ENCODE data around the gene DNAH6.

Gene DNAH6

DNA sequence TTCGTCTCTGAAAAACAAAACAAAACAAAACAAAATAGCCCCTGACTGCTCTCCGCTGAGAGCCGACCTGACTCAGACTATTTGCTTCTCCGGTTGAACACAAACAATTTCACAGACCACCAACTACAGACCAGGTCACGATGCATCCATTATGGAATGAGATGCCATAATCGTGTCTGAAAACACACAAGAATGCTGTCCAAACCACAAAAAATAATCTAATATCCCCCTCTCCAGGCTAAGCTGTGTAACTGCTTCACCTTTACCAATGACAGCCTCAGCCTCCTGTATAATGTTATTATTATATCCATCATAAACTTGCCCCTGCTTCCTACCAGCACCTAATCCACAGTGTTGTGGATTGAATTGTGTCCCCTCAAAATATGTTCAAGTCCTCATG is 114.7 kb downstream of the DNAH6 start:
- no peak for DNase-seq

DNA sequence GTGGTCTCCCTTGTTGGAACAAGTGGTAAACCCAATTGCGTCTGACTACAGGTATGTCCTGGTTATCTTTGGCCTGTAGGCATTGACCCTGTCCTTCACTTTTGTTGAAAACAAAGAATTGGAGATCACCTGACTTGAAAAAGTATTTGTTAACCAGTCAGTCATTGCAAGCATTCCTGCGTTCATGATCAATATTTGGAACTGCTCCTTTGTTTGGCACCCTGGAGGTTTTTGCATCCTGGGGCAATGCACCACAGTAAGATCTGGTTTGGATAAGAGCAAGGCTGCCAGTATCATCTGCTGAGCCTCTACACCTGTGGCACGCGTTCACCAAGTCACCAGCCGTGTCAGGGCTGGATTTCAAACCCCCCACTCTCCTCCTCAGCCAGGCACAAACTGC is 115.7 kb downstream of the DNAH6 start:
- DNase-seq = no peak

DNA sequence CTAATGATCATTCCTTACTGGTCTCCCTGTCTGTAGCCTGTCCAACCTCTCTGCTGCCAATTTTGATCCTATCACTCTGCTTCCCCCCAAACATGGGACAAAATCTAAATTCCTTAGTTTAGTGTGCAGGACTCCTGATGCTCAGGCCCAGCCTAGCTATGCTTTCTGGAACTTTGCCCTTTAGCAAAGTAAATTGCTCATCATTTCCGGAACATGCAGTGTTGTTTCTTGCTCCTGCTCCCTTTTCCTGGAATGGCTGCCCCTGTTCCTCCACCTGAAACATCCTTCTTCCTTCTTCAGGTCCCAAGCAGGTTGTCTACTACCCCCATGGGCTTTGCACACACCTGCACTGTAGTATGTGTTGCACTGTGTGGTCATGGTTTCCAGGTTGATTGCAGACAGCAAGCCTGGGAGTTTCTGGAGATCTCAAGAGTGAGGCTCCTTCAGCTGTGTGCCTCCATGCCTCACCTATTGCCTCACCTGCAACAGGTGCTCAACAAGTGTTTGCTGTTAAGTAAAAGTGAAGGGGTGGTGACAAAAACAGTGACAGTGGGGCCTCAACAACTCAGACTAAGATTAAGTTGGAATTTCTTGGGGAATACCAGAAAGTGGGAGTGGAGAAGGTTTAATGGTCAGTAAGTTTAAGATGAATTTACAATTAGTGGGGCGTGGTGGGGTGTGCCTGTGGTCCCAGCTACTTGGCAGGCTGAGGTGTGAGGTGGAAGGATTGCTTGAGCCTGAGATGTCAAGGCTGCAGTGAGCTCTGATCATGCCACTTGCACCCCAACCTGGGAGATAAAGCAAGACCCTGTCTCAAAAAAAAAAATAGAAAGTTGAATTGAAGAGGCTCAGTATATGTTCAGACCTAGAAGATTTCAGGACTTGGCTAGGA is 120.0 kb downstream of the DNAH6 start:
- no peak for DNase-seq

GRCh38 chr2:84639751-84640150 is 123.5 kb downstream of the DNAH6 start:
- DNase-seq = no peak

DNA sequence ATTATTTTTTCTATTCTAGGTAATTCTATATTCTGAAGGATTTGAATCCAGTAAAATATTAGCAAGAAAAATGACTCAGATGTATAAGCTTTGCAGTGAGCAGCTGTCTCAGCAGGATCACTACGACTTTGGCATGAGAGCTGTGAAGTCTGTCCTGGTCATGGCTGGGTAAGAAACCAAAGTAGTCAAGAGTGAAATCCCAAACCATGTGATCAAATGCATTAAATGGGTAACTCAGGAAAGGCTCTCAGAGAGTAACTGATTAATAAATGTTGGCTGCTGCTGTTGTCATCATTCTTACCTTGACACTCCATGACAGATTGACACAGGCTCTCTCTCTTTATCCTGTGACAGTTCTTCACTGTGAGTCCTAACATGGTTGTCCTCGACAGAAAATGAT is 124.1 kb downstream of the DNAH6 start:
- no peak for DNase-seq

GRCh38 chr2:84641021-84641420 is 124.7 kb downstream of the DNAH6 start:
- no peak for DNase-seq

- no peak for DNase-seq
These were observed 127.7 kb downstream of the DNAH6 start for GRCh38 chr2:84643991-84644390.

- DNase-seq = no peak
These were observed 130.2 kb downstream of the DNAH6 start for GRCh38 chr2:84646514-84646913.

DNA sequence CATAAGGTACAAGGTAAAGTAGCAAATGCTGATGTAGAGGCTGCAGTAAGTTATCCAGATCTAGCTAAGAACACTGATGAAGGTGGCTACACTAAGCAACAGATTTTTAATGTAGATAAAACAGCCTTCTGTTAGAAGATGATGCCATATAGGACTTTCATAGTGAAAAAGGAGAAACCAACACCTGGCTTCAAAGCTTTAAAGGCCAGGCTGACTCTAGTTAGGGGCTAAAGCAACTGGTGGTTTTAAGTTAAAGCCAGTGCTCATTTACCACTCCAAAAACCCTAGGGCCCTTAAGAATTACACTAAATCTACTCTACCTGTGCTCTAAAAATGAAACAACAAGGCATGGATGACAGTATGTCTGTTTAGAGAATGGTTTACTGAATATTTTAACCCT is 131.0 kb downstream of the DNAH6 start:
- no peak for DNase-seq

- DNase-seq = no peak
These were observed 132.8 kb downstream of the DNAH6 start for GRCh38 chr2:84649058-84649457.

DNA sequence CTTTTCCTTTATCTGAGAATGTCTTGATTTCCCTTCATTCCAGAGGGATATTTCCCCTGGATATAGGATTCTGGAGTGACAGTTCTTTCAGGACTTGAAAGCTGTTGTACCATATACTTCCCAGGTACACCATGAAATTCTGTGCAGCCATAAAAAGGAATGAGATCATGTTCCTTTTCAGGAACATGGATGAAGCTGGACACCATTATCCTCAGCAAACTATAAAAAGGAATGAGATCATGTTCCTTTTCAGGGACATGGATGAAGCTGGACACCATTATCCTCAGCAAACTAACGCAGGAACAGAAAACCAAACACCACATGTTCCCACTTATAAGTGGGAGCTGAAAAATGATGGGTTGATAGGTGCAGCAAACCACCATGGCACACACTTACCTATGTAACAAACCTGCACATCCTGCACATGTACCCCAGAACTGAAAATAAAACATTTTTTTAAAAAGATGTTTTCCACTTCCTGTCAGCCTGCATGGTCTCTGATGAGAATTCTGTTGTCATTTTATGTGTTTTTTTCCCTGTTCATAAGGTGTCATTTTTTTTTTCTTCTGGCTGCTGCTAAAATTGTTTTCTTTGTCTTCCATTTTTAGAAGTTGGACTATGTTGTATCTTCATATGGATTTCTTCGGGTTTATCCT is 133.3 kb downstream of the DNAH6 start:
- DNase-seq = no peak

DNA sequence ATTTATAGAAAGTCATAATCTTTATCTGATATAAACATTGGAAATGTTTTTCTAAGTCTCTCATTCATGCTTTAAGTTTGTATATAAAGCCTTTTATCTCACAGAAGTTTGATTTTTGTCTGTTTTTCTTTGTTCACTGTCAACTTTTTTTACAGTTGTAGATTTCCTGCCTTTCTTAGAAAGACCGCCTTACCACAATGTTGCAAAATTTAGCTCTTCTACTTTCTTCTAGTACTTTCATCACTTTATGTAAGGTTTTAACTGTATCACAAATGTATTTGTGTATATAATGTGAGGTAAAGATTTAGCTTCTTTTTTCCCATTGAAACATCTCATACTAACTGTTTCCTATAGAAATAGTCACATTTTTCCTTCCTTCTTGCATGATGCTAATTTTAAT is 136.1 kb downstream of the DNAH6 start:
- DNase-seq = no peak

- no peak for DNase-seq
These were observed 137.0 kb downstream of the DNAH6 start for GRCh38 chr2:84653302-84653701.

GRCh38 chr2:84654414-84654813 is 138.1 kb downstream of the DNAH6 start:
- DNase-seq = no peak

DNA sequence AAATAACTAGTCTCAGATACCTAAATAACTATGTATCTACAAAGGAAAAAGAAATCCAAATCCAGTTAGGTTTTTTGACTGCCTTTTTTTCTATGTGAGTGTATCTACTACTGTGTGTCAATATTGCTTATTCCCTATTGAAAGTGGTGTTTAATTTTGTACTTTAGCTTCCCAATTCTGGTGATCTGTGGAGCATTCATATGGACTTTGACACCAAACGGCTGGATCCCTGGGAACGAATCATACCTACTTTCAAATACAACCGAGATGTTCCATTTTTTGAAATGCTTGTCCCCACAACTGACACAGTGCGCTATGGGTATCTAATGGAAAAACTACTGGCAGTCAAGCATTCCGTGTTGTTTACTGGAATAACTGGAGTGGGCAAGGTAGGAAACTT is 152.8 kb downstream of the DNAH6 start:
- no peak for DNase-seq

GRCh38 chr2:84674099-84674498 is 157.8 kb downstream of the DNAH6 start:
- DNase-seq = no peak

DNA sequence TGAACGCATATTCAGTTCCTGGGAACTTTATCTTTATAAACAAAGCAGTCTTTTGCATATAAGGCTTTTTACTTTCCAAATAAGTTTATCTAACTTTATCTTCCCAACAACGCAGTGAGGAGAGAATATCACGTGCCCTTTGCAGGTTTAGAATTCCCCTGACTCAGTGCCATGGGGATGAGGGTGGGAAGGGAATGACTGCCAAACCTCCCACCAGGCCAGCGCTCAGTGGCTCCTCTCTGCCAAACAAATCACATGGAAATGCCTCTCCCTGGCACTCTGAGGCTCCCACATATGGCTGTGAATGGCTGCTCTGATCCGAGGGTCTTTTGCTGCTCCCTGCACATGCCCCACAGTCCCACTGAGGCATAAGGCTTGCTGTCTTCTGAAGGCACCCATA is 158.3 kb downstream of the DNAH6 start:
- DNase-seq = no peak

GRCh38 chr2:84676295-84676694 is 160.0 kb downstream of the DNAH6 start:
- no peak for DNase-seq

- DNase-seq = no peak
These were observed 161.9 kb downstream of the DNAH6 start for GRCh38 chr2:84678214-84678613.

DNA sequence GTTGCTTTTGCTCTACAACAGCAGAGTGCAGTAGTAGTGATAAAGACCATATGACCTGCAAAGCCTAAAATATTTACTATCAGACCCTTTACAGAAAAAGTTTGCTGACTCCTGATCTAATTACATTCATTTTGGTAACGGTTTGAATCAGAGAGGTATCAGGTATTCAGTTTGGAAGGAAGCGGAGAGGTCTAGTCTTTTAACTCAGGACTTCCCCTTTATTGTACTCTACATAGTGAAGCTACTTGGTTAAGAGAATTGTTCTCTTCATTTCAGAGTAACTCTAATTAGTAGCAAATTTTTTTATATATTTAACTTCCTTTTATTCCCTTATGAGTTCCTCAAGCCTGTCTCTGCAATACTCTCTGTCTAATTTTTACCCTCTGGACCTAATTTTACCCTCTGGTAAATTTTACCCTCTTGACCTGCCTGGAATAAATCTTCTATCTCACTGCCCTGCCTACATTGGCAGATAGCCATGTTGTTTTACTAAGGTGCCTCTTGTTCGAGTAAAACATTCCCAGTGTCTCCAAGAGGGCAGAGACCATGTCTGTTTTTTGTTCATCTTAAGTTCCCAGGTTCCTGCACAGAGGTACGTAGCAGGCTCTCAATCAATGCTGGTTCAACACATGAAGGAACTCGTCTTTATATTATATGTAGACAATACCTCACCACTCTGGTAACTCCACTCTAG is 170.6 kb downstream of the DNAH6 start:
- no peak for DNase-seq

GRCh38 chr2:84687498-84688149 is 171.3 kb downstream of the DNAH6 start:
- DNase-seq = no peak

DNA sequence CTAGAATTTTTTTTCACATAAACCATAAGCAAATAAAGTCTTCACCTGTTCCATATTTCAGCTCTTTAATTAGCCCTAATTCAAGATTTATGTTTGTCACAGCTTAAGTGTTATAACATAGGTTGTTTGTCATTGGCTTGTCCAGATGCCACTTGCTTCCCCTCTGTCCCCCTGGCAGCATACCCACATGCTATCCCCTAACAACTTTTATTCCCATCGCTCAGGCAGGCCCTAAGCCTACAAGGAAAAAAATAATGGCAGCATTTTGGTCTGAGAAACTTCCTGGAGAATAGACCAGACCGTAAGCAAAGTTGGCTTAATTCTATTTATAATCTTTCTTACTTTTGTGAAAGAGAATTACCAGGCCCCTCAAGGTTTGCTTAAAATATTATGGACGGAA is 173.9 kb downstream of the DNAH6 start:
- no peak for DNase-seq

DNA sequence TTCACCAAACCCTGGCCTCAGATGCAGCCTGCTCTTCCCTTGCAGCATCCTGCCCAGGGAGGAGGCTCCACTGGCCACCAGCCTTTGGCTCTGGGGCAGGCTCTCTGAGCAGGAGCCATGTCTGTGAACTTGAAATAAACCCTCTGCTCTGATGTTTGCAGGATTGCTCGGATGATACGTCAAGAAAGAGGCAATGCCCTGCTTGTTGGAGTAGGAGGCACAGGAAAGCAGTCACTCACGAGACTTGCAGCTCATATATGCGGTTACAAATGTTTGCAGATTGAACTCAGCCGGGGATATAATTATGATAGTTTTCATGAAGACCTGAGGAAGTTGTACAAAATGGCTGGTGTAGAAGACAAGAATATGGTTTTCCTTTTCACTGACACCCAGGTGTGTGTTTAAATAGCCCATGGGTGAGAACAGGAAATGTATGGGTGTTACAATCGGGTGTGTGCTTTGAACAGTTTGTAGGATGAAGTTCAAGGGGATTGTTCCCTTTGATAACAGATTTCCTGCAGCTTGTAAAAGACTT is 177.9 kb downstream of the DNAH6 start:
- DNase-seq = no peak

All from NCI-H1436 treated with DMSO at 0.1 percent for 48 hours (cell line).